Coronary artery (tissue), 2 donors: ENCODE results near the gene CD28.

Experiments used
- DNase-seq: peaks from one replicate; pipeline ENCODE4 v3.0.0-alpha.2; 2017; ENCODE audit warnings: low spot score
- H3K27ac ChIP-seq, 2 donors: fragments of 200-600 bp; sonication (generic); one replicate each; pipeline ENCODE4 v1.5.1; 2016 to 2019
- H3K4me3 ChIP-seq: fragments of 200-600 bp; sonication (generic); 2 replicates; pipeline ENCODE4 v1.5.1; 2016; ENCODE audit warnings: mild to moderate bottlenecking, moderate library complexity
- CTCF ChIP-seq: fragments of 200-600 bp; sonication (generic); IDR thresholded peaks from one replicate; pipeline ENCODE4 v1.5.1; 2019; ENCODE audit warnings: antibody characterized with exemption

Gene CD28

GRCh38 chr2:203704430-203704829, 2.0 kb upstream of the CD28 start:
- Histone ChIP-seq H3K27ac (no peak overlapping the region), H3K4me3 (no peak overlapping the region)
- TF ChIP-seq CTCF, result no peak
- no peak for DNase-seq

- H3K4me3 ChIP-seq, result no peak overlapping the region
- no peak for DNase-seq
- TF ChIP-seq CTCF, result no peak
- H3K27ac ChIP-seq, result no peak overlapping the region
Observed at GRCh38 chr2:203705178-203705577, 1.3 kb upstream of the CD28 start.

DNA sequence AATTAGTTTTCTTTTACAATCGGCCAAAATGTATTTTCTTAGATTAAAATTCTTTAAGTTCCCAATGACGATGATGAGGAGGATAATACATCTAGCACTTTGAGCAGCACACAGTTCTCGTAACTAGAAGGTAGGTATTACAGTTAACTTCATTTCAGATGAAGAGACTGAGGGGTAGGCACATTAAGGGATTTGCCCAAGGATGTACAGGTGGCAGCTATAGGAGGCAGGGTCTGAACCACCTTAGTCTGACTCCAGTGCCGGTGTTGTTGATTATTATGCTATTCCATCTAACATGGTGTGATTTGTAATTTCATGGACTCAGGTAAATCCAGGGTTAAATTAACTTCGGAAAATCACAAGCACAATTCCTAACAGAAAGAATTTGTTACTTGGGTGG, 1.1 kb downstream of the CD28 start:
- no peak for TF ChIP-seq CTCF
- peak overlapping the region; percentile 2 for H3K4me3 ChIP-seq
- H3K27ac ChIP-seq, result peak overlapping the region in 1 of 2 donors; percentile 42
- no peak for DNase-seq

DNA sequence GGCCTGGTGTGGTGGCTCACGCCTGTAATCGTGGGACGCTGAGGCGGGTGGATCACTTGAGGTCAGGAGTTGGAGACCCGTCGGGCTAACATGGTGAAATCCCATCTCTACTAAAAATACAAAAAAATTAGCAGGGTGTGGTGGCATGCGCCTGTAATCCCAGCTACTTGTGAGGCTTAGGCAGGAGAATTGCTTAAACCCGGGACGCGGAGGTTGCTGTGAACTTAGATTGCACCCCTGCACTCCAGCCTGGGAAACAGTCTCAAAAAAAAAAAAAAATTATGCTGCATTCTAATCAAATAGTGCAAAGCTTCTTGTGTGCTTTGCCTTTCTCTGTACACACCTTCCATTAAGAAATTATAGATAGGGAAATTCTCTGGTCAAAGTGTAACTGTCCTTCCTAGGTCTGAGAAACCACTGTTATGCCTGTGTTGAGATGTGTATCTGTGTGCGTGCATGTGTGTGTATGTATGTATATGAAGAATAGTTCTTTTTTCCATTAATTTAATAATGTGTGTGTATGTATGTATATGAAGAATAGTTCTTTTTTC, 2.5 kb downstream of the CD28 start:
- DNase-seq, result no peak
- no peak overlapping the region for H3K4me3 ChIP-seq

GRCh38 chr2:203709416-203710040, 3.1 kb downstream of the CD28 start:
- Histone ChIP-seq H3K4me3 (no peak overlapping the region), H3K27ac (peak overlapping the region in 1 of 2 donors; percentile 38)
- DNase-seq, result no peak
- no peak for TF ChIP-seq CTCF

More for the DNA sequence above, 2.5 kb downstream of the CD28 start:
- no peak for TF ChIP-seq CTCF
- peak overlapping the region in 1 of 2 donors; percentile 38 for H3K27ac ChIP-seq

GRCh38 chr2:203710226-203710625, 3.8 kb downstream of the CD28 start:
- Histone ChIP-seq H3K4me3 (no peak overlapping the region), H3K27ac (peak overlapping the region in 1 of 2 donors; percentile 38)
- DNase-seq, result no peak
- no peak for TF ChIP-seq CTCF

GRCh38 chr2:203710952-203711351, 4.5 kb downstream of the CD28 start:
- no peak for DNase-seq
- no peak overlapping the region for H3K4me3 ChIP-seq
- TF ChIP-seq CTCF, result no peak
- H3K27ac ChIP-seq, result no peak overlapping the region
